CD14-positive monocyte (primary cell): ENCODE results near the gene PIEZO2. TPM values are rescaled to one million over a fixed set of nuclear protein-coding genes. Genes with fewer than 3 reads are reported as not detected.

Source experiments
- DNase-seq, 3 donors: peaks; one replicate each; pipeline ENCODE4 v3.0.0-alpha.2; 2011 to 2022
- H2AFZ ChIP-seq: 2 replicates; pipeline ENCODE4 v1.6.0; 2012; ENCODE audit warnings: mild to moderate bottlenecking, low read depth, low read length, inconsistent platforms; ENCODE audit not compliant: insufficient read depth, poor library complexity, severe bottlenecking
- H3K27ac ChIP-seq, 2 donors: 1 replicate in 1 of 2; 2 replicates in 1 of 2; pipeline ENCODE4 v1.5.1; 2012 to 2013; ENCODE audit warnings: low read length in 2 of 2, control low read depth in 1 of 2, inconsistent platforms in 1 of 2, low read depth in 1 of 2, mild to moderate bottlenecking in 1 of 2
- H3K27me3 ChIP-seq, 2 donors: one replicate each; pipeline versions ENCODE4 v1.6.0 to v1.6.1; 2011 to 2013; ENCODE audit warnings: low read length in 2 of 2; ENCODE audit not compliant: control insufficient read depth in 2 of 2, insufficient read depth in 2 of 2
- H3K36me3 ChIP-seq, 2 donors: replicated peaks in 1 of 2; 1 replicate in 1 of 2; 2 replicates in 1 of 2; pipeline versions ENCODE4 v1.5.1 to v1.6.1; 2012 to 2013; ENCODE audit warnings: low read length in 2 of 2, control low read depth in 1 of 2, inconsistent platforms in 1 of 2, mild to moderate bottlenecking in 1 of 2; ENCODE audit not compliant: insufficient read depth in 2 of 2, control insufficient read depth in 1 of 2
- H3K4me1 ChIP-seq, 2 donors: 1 replicate in 1 of 2; 2 replicates in 1 of 2; pipeline versions ENCODE4 v1.5.1 to v1.6.1; 2012 to 2013; ENCODE audit warnings: low read length in 2 of 2, control low read depth in 1 of 2, inconsistent platforms in 1 of 2, mild to moderate bottlenecking in 1 of 2, moderate library complexity in 1 of 2; ENCODE audit not compliant: insufficient read depth in 2 of 2, control insufficient read depth in 1 of 2
- H3K4me2 ChIP-seq: replicated peaks from 2 replicates; pipeline ENCODE3; 2012; ENCODE audit warnings: low read length, moderate library complexity, mild to moderate bottlenecking; ENCODE audit not compliant: poor library complexity, severe bottlenecking; ENCODE audit errors: extremely low read depth
- H3K4me3 ChIP-seq, 3 experiments: fragments of 200-600 bp in 1 of 3; sonication (generic) in 1 of 3; replicated peaks in 1 of 3; 1 replicate in 2 of 3; 2 replicates in 1 of 3; pipeline ENCODE4 v1.5.1; 2011 to 2013; ENCODE audit warnings: low read length in 3 of 3, mild to moderate bottlenecking in 3 of 3, control low read depth in 2 of 3, low read depth in 2 of 3, inconsistent platforms in 1 of 3, moderate library complexity in 1 of 3
- H3K79me2 ChIP-seq: 2 replicates; pipeline ENCODE4 v1.6.0; 2012; ENCODE audit warnings: mild to moderate bottlenecking, control low read depth, inconsistent platforms, low read length, moderate library complexity; ENCODE audit not compliant: insufficient read depth
- H3K9ac ChIP-seq: 2 replicates; pipeline ENCODE4 v1.6.0; 2017; ENCODE audit warnings: low read length, mild to moderate bottlenecking; ENCODE audit not compliant: insufficient read depth, poor library complexity, severe bottlenecking
- H3K9me3 ChIP-seq, 2 donors: replicated peaks in 1 of 2; 1 replicate in 1 of 2; 2 replicates in 1 of 2; pipeline versions ENCODE4 v1.5.1 to v1.6.1; 2012 to 2013; ENCODE audit warnings: low read length in 2 of 2, control low read depth in 1 of 2; ENCODE audit not compliant: control insufficient read depth in 1 of 2, insufficient read depth in 1 of 2
- H4K20me1 ChIP-seq: 2 replicates; pipeline ENCODE4 v1.6.0; 2012; ENCODE audit warnings: mild to moderate bottlenecking, low read length, control low read depth, moderate library complexity; ENCODE audit not compliant: insufficient read depth
- H3K27ac Mint-ChIP-seq, 7 donors: one replicate each; pipeline ENCODE4 v1.8.0; 2020; ENCODE audit warnings: mild to moderate bottlenecking in 7 of 7, mixed read lengths in 7 of 7, moderate library complexity in 6 of 7, inconsistent platforms in 2 of 7
- H3K27me3 Mint-ChIP-seq, 3 donors: one replicate each; pipeline ENCODE4 v1.8.0; 2021 to 2022; ENCODE audit warnings: low read depth in 3 of 3, mild to moderate bottlenecking in 3 of 3, mixed read lengths in 3 of 3, moderate library complexity in 3 of 3, inconsistent platforms in 1 of 3
- H3K36me3 Mint-ChIP-seq, 2 donors: one replicate each; pipeline ENCODE4 v1.8.0; 2020; ENCODE audit warnings: mixed read lengths in 2 of 2, inconsistent platforms in 1 of 2, mild to moderate bottlenecking in 1 of 2
- H3K4me1 Mint-ChIP-seq: one replicate; pipeline ENCODE4 v1.8.0; 2020; ENCODE audit warnings: mild to moderate bottlenecking, mixed read lengths
- H3K4me3 Mint-ChIP-seq, 2 donors: one replicate each; pipeline ENCODE4 v1.8.0; 2020; ENCODE audit warnings: mild to moderate bottlenecking in 2 of 2, mixed read lengths in 2 of 2, moderate library complexity in 1 of 2
- H3K9me3 Mint-ChIP-seq, 7 donors: one replicate each; pipeline ENCODE4 v1.8.0; 2020 to 2022; ENCODE audit warnings: mixed read lengths in 7 of 7, mild to moderate bottlenecking in 6 of 7, moderate library complexity in 6 of 7, inconsistent platforms in 2 of 7
- CTCF ChIP-seq: fragments of 200-600 bp; IDR thresholded peaks from one replicate; pipeline ENCODE4 v1.8.0; 2022; ENCODE audit warnings: antibody characterized with exemption, mild to moderate bottlenecking
- WGBS: methylation state at CpG from one replicate; pipeline ENCODE4 v1.1.5; 2013; ENCODE audit warnings: missing lambda C conversion rate; ENCODE audit not compliant: insufficient coverage; 5-methylcytosine and 5-hydroxymethylcytosine counted together
- intact Hi-C, 2 donors: fragments of 100-400 bp; cut with micrococcal nuclease; formaldehyde crosslinking; loops; one replicate each; pipeline versions ENCODE4 v1.15.0 to v1.15.1; 2023
- polyA plus RNA-seq, 3 donors: library from polyadenylated mRNA; depleted of rRNA in 1 of 3; unstranded in 2 of 3; stranded (reverse) in 1 of 3; fragments of 300-500 nt in 2 of 3; fragments of >200 nt in 1 of 3; fragmentation: Illumina TruSeq in 2 of 3; gene quantifications; 1 replicate in 2 of 3; 2 replicates in 1 of 3; pipeline ENCODE4 v1.2.3, GENCODE V29; 2012 to 2021

The PIEZO2 gene
- polyA plus RNA-seq, 3 donors, result not detected

GRCh38 chr18:11147962-11148679 is 1.2 kb downstream of the PIEZO2 start:
- WGBS, result 5% methylated on average over 26 of the region's 39 CpGs
- Histone ChIP-seq H3K36me3 (no peaks in the 10 kb centered on the region), H3K4me2 (peak overlapping the region; percentile 70), H3K79me2 (no peaks in the 10 kb centered on the region), H3K27ac (no peak overlapping the region), H3K4me1 (peaks cover 3 to 17% of the 10 kb centered on the region in 2 donors), H3K9ac (no peak overlapping the region), H3K9me3 (peaks cover 0 to 6% of the 10 kb centered on the region in 2 donors), H3K27me3 (peaks cover 28 to 57% of the 10 kb centered on the region in 2 donors), H4K20me1 (no peaks in the 10 kb centered on the region), H3K4me3 (no peak overlapping the region), H2AFZ (no peak overlapping the region)
- DNase-seq, result no peak
- H3K4me3 Mint-ChIP-seq, result peak overlapping the region; percentile 56 to 87
- peaks cover 2 to 4% of the 10 kb centered on the region in 2 donors for H3K36me3 Mint-ChIP-seq
- peaks cover 18% of the 10 kb centered on the region for H3K4me1 Mint-ChIP-seq
- H3K27me3 Mint-ChIP-seq, result peaks cover 42 to 74% (median 51%) of the 10 kb centered on the region in 3 donors
- no peak for TF ChIP-seq CTCF
- H3K27ac Mint-ChIP-seq, result no peak overlapping the region
- H3K9me3 Mint-ChIP-seq, result peaks cover 0 to 9% (median 5%) of the 10 kb centered on the region in 7 donors
- intact Hi-C loops, result no loop called here

- Mint-ChIP-seq H3K27ac (no peak overlapping the region), H3K9me3 (peaks cover 0 to 9% (median 5%) of the 10 kb centered on the region in 7 donors), H3K4me1 (peaks cover 18% of the 10 kb centered on the region), H3K36me3 (peaks cover 2 to 4% of the 10 kb centered on the region in 2 donors), H3K27me3 (peaks cover 42 to 72% (median 51%) of the 10 kb centered on the region in 3 donors), H3K4me3 (peak overlapping the region in 1 of 2 donors; percentile 87)
- no peak overlapping the region for H3K9ac ChIP-seq
- H3K9me3 ChIP-seq, result peaks cover 0 to 6% of the 10 kb centered on the region in 2 donors
- H3K4me2 ChIP-seq, result no peak overlapping the region
- intact Hi-C loops, result no loop called here
- H4K20me1 ChIP-seq, result no peaks in the 10 kb centered on the region
- 34% methylated on average over 14 of the region's 23 CpGs for WGBS
- H3K79me2 ChIP-seq, result no peaks in the 10 kb centered on the region
- no peak for DNase-seq
- H3K36me3 ChIP-seq, result no peaks in the 10 kb centered on the region
- H2AFZ ChIP-seq, result no peak overlapping the region
- no peak for TF ChIP-seq CTCF
- H3K4me1 ChIP-seq, result peaks cover 3 to 17% of the 10 kb centered on the region in 2 donors
- no peak overlapping the region for H3K27ac ChIP-seq
- peaks cover 28 to 57% of the 10 kb centered on the region in 2 donors for H3K27me3 ChIP-seq
- no peak overlapping the region for H3K4me3 ChIP-seq
These were observed 1.9 kb downstream of the PIEZO2 start for GRCh38 chr18:11147371-11147951.
